ENCODE results near the gene PDXK.
A peak's percentile ranks its signal among the peaks of the same experiment; 100 is the strongest.

The PDXK gene

DNA sequence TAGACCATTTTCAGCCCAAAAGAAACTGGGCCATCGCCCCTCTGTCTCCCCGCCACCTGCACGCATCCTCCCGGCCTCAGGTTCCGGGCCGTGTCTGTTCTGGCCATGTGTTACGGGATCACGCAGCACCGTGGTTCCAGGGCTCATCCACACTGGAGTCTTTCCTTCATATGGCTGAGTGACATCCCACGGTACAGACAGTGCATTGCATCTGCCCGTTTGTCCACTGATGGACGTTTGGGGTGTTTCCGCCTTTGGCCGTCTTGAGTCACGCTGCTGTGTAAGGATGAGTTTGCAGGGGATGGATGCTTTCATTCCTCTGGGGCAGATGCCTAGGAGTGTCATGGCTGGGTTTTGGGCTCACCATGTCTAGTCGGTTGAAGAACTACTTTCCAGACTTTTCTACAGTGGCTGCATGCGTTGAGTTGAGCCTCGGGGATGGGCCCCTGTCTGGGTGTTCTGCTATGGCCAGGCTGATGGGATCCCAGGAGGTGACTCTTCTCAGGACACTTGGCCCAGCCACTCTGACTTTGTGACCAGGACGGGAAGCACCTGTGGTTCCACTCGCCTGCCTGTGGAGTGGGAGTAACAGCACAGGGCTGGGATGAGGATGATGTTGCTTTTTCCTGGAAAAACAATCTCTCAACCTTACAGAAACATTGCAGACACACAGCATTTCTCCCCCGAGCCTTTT is 87.2 kb downstream of the PDXK start:
- no peak for DNase-seq (ENCODE audit: low spot score)

DNA sequence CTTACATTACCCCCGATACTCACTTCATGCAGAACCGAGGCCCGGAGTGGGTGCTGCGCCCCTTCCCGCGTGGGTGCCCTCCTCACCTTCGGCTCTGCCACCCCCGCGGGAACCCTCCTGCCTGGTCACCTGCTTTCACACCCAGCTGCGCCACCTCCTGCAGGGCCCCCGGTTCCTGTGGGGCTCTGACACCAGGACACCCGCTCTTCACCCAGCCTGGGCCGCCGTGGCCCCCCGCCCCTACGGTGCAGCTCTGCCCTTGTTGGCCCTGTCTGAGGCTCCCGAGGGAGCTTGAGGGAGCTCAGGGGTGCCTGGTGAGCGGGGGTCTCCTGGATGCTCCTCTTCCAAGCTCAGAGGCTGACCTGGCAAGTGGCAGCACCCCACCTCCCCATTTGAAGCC is 89.4 kb downstream of the PDXK start:
- no peak for DNase-seq (ENCODE audit: low spot score)

DNA sequence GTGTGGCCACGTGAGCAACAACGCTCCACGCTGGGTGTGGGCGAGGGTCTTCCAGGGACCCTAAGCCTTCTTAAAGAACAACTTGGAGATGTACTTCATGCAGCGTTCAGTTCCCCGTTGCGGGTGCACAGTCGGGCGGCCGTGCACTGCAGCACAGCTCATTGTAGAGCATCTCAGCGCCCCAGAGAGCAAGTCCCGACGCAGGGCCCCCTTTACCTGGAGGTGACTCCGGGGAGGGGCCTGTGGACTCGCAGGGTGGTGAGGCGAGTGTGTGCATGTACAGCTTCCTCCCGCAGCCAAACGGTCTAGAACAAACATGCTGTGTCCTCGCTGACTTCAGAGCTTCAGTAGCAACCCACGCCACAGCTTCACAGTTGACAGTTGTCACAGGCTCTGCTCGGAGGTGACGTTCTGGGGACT is 89.9 kb downstream of the PDXK start:
- no peak for DNase-seq (ENCODE audit: low spot score)

DNA sequence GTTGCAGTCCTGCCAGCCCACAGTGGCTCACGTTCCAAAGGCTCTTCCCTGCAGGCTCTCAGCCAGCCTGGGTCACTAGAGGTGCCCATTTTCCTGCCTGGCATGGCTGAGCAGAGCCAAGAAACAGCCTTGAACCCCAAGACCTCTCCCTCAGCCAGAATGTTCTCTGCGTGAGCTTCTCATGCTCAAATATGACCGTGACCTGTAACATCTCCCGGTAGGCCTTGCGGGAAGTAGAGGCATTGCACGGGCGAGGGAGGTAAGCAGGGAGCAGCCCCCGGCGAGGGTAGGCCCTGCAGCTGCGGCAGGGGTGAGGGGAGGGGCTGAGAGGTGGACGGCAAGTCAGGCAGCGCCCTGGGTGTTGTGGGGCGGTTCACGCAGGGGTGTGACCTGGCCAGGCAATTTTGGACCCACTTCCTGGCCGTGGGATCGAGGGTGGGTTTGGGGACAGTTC is 90.4 kb downstream of the PDXK start:
- DNase-seq (ENCODE audit: low spot score): no peak

DNA sequence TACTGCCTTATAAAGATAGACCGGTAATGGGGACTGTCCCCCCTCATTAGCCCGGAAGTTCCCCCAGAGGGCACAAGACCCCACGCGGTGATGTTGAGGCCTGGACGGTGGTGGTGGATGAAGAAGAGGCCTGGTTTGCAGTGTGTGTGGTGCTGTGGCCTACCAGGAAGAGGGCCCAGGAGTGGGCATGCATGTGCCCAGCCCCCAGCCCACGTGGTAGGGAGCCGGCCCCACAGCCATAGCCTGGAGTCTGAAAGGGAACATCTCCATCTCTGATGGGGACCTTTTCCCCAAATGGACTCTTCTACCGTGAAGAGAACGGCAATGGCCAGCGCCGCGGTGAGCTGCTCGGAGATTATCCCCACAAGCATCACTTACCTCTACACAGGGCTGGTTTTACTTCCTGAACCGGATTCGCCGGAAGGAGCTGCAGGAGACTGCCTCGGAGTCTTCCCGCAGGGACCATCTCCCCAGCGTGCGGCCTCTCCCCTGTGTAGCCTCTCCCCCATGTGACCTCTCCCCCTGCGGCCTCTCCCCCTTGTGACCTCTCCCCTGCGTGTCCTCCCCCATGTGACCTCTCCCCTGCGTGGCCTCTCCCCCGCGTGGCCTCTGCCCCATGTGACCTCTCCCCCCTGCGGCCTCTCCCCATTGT is 91.0 kb downstream of the PDXK start:
- DNase-seq (ENCODE audit: low spot score): no peak

DNA sequence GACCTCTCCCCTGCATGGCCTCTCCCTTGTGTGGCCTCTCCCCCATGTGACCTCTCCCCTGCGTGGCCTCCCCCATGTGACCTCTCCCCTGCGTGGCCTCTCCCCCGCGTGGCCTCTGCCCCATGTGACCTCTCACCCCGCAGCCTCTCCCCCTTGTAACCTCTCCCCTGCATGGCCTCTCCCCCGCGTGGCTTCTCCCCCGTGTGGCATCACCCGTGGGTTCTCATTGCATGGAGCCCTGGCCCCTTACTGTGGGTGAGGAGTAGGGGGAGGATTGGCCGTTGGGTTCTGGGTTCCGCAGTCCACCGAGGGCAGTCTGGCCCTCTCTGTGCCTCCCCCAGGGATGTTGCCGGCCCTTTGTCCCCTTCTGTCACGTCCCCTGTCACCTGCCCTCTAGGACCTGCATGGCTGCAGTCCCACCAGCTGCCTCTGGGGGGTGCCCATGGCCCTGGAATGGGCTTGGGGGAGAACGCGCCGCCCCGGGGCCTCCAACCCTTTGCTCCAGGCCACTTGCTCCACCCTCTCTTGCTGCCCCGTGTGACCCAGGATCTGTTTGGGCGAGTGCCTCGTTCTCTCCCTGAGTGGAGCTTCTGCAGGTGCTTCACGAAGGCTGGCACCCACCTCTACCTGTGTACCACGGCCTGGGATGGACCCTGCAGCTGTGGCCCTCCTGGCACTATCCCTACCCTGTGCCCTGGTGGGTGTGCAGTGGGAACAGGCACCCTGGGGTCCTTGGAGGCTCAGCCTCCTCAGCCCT is 91.8 kb downstream of the PDXK start:
- DNase-seq (ENCODE audit: low spot score): peak; percentile 95

DNA sequence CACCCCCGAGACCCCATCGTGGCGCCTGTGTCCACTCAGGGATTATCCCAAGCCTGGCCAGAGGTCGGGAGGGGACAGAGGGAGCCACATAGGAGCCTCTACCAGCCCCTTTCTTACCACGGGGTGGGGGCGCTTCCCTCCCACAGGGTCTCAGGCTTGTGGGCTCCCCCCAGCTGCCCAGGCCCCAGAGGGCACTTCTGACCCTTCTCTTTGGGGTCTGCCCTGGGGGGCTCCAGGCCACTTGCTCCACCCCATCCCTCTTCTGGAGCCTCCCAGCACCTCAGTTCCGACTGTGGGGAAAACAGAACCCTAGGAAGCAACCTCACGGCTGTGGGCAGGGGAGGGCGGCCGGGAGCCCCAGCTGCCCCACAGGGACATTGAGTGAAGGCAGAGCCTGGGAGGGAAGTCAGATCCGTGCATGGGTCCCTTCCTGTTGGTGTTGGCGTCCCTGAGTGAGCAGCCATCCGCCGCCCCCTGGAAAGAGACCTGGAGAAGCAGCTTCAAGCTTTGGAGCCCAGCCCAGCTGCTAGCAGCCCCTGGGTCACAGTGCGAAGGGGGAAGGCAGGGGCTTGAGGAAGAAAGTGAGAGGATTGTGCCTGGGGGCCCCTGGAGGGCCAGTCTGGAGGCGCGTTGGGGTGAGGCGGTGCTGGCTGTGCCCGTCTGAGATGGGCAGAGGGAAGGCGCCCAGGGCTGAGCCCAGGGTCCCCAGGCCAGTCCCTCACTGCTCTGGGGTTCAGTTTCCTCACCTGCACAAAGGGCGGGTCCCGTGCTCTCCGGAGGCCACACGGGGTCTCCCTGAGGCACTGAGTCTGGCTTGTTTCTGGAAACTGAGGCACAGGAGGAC is 92.6 kb downstream of the PDXK start:
- DNase-seq (ENCODE audit: low spot score): no peak

Measured in hepatic stellate cell (primary cell).